Renal cortex interstitium (tissue), 11 donors: ENCODE results near the gene OBSL1. TPM values are rescaled to one million over a fixed set of nuclear protein-coding genes. Genes with fewer than 3 reads are reported as not detected.

Experiments
- DNase-seq, 11 donors: peaks; one replicate each; pipeline ENCODE4 v3.0.0-alpha.2; 2013; ENCODE audit warnings: low read depth in 9 of 11, low spot score in 4 of 11; ENCODE audit errors: extremely low read depth in 1 of 11
- polyA plus RNA-seq, 3 donors: library from polyadenylated mRNA; unstranded; fragments of 120-200 nt; gene quantifications; one replicate each; pipeline ENCODE4 v1.2.1, GENCODE V29; 2013; ENCODE audit not compliant: insufficient read length in 3 of 3

The OBSL1 gene
- polyA plus RNA-seq, 3 donors: 111 to 199 (median 149) TPM

GRCh38 chr2:219542931-219543595, 28.3 kb downstream of the OBSL1 start:
- DNase-seq: no peak

- DNase-seq: peak in 7 of 11 donors; percentile 71 to 81 (median 76)
Measured at GRCh38 chr2:219541611-219542180, 29.6 kb downstream of the OBSL1 start.

GRCh38 chr2:219540784-219541504, 30.4 kb downstream of the OBSL1 start:
- DNase-seq: no peak

- DNase-seq: no peak
Measured at GRCh38 chr2:219539926-219540678, 31.2 kb downstream of the OBSL1 start.

GRCh38 chr2:219538956-219539788, 32.2 kb downstream of the OBSL1 start:
- no peak for DNase-seq

- no peak for DNase-seq
Measured at GRCh38 chr2:219538504-219538951, 32.8 kb downstream of the OBSL1 start.

GRCh38 chr2:219537657-219538488, 33.5 kb downstream of the OBSL1 start:
- no peak for DNase-seq

- no peak for DNase-seq
Measured at GRCh38 chr2:219536967-219537366, 34.4 kb downstream of the OBSL1 start.

GRCh38 chr2:219536425-219536824, 34.9 kb downstream of the OBSL1 start:
- no peak for DNase-seq

- DNase-seq: no peak
Measured at GRCh38 chr2:219533930-219534661, 37.2 kb downstream of the OBSL1 start.

- no peak for DNase-seq
Measured at GRCh38 chr2:219532378-219532649, 39.0 kb downstream of the OBSL1 start.

- no peak for DNase-seq
Measured at GRCh38 chr2:219531639-219532377, 39.5 kb downstream of the OBSL1 start.

- DNase-seq: peak in 9 of 11 donors; percentile 63 to 83 (median 80)
Measured at GRCh38 chr2:219530048-219530963, 41.0 kb downstream of the OBSL1 start.

- no peak for DNase-seq
Measured at GRCh38 chr2:219527472-219527871, 43.9 kb downstream of the OBSL1 start.

- no peak for DNase-seq
Measured at GRCh38 chr2:219527076-219527394, 44.3 kb downstream of the OBSL1 start.
